Astrocyte (in vitro differentiated cells and primary cell): ENCODE data around the gene STAT3. TPM values are rescaled to one million over a fixed set of nuclear protein-coding genes. Genes with fewer than 3 reads are reported as not detected.

Experiments
- DNase-seq: peaks from one replicate; pipeline ENCODE4 v3.0.0-alpha.2; 2010; ENCODE audit warnings: low read depth
- FAIRE-seq: peaks from 2 replicates; lab custom pipeline; 2011; peaks lifted over from hg19 to GRCh38; lab: Jason Lieb, UNC
- H2AFZ ChIP-seq: 2 replicates; pipeline ENCODE4 v1.6.0; 2012; ENCODE audit warnings: low read depth, low read length, inconsistent platforms
- H3K27ac ChIP-seq: 2 replicates; pipeline ENCODE4 v1.5.1; 2011; ENCODE audit warnings: low read depth, low read length, inconsistent platforms
- H3K27me3 ChIP-seq: 2 replicates; pipeline ENCODE4 v1.6.0; 2011; ENCODE audit warnings: low read length, inconsistent platforms; ENCODE audit not compliant: insufficient read depth
- H3K36me3 ChIP-seq: 2 replicates; pipeline ENCODE4 v1.5.1; 2011; ENCODE audit warnings: low read length, inconsistent platforms; ENCODE audit not compliant: insufficient read depth
- H3K4me1 ChIP-seq: 2 replicates; pipeline ENCODE4 v1.5.1; 2011; ENCODE audit warnings: low read length, inconsistent platforms; ENCODE audit not compliant: insufficient read depth
- H3K4me2 ChIP-seq: 2 replicates; pipeline ENCODE4 v1.6.0; 2012; ENCODE audit warnings: low read length, inconsistent platforms
- H3K4me3 ChIP-seq: 2 replicates; pipeline ENCODE4 v1.5.1; 2011; ENCODE audit warnings: low read depth, mild to moderate bottlenecking, low read length, inconsistent platforms; ENCODE audit not compliant: insufficient read depth
- H3K79me2 ChIP-seq: 2 replicates; pipeline ENCODE4 v1.6.0; 2012; ENCODE audit warnings: mild to moderate bottlenecking, low read length, inconsistent platforms; ENCODE audit not compliant: insufficient read depth
- H3K9ac ChIP-seq: 2 replicates; pipeline ENCODE4 v1.6.0; 2012; ENCODE audit warnings: mild to moderate bottlenecking, low read length, inconsistent platforms
- H3K9me3 ChIP-seq: 2 replicates; pipeline ENCODE4 v1.5.1; 2012; ENCODE audit warnings: low read depth, mild to moderate bottlenecking, low read length, inconsistent platforms; ENCODE audit not compliant: insufficient read depth
- H4K20me1 ChIP-seq: 2 replicates; pipeline ENCODE4 v1.6.0; 2012; ENCODE audit warnings: low read length, inconsistent platforms; ENCODE audit not compliant: insufficient read depth
- H3K27ac Mint-ChIP-seq: one replicate; pipeline ENCODE4 v1.8.0; 2021; ENCODE audit warnings: mild to moderate bottlenecking, mixed read lengths; ENCODE audit not compliant: unreplicated experiment
- H3K27me3 Mint-ChIP-seq: one replicate; pipeline ENCODE4 v1.8.0; 2021; ENCODE audit warnings: low read depth, mixed read lengths; ENCODE audit not compliant: unreplicated experiment
- H3K36me3 Mint-ChIP-seq: one replicate; pipeline ENCODE4 v1.8.0; 2021; ENCODE audit warnings: low read depth, mixed read lengths; ENCODE audit not compliant: unreplicated experiment
- H3K4me1 Mint-ChIP-seq: one replicate; pipeline ENCODE4 v1.8.0; 2021; ENCODE audit warnings: low read depth, mixed read lengths; ENCODE audit not compliant: unreplicated experiment
- H3K4me3 Mint-ChIP-seq: one replicate; pipeline ENCODE4 v1.8.0; 2021; ENCODE audit warnings: mild to moderate bottlenecking, moderate library complexity, mixed read lengths; ENCODE audit not compliant: unreplicated experiment
- H3K9me3 Mint-ChIP-seq: one replicate; pipeline ENCODE4 v1.8.0; 2021; ENCODE audit warnings: mild to moderate bottlenecking, mixed read lengths; ENCODE audit not compliant: unreplicated experiment
- EZH2 ChIP-seq: IDR thresholded peaks from 2 replicates; pipeline ENCODE4 v1.6.1; 2012; ENCODE audit warnings: mild to moderate bottlenecking, low read length, inconsistent platforms; ENCODE audit not compliant: insufficient read depth
- total RNA-seq: library from RNA; stranded (reverse); gene quantifications from 2 replicates; pipeline ENCODE4 v1.2.1, GENCODE V29; 2021
- TF ChIP-seq, protein P1 (sequence below): IDR thresholded peaks from 2 replicates; pipeline ENCODE4 v1.5.1; 2011; ENCODE audit warnings: low read depth, mild to moderate bottlenecking, inconsistent platforms, low read length, moderate library complexity; ENCODE audit not compliant: insufficient read depth

The STAT3 gene
- total RNA-seq, 1 donor from 2014 or later, result 145 TPM

DNA sequence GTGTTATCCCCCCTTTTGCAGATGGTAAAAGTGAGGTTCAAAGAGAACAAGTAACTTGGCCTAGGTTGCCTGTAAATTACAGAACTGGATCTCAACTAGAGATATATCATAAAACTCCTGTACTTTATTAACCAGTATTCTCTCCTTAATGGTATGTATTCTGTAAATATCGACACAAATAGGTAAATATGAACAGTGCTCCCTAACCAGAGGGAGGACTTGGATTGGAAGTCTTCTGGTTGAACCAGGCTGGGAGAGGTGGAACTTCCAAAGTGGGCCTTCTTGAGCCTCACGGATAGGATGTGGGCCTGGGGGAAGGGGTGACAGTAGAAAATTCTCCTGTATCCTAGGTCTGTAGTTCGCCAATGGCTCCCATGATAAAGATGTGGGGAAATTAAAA, 92.2 kb downstream of the STAT3 start:
- H2AFZ ChIP-seq, result no peak overlapping the region
- H3K9me3 ChIP-seq, result no peaks in the 10 kb centered on the region
- no peaks in the 10 kb centered on the region for H3K4me1 ChIP-seq
- H4K20me1 ChIP-seq, result no peaks in the 10 kb centered on the region
- no peak overlapping the region for H3K4me2 ChIP-seq
- no peaks in the 10 kb centered on the region for H3K36me3 ChIP-seq
- no peak overlapping the region for H3K27ac ChIP-seq
- no peaks in the 10 kb centered on the region for H3K4me1 Mint-ChIP-seq
- no peaks in the 10 kb centered on the region for H3K27me3 ChIP-seq
- H3K27ac Mint-ChIP-seq, result no peak overlapping the region
- no peak for FAIRE-seq
- H3K36me3 Mint-ChIP-seq, result peaks cover 9% of the 10 kb centered on the region
- peaks cover 28% of the 10 kb centered on the region for H3K27me3 Mint-ChIP-seq
- DNase-seq, result no peak
- TF ChIP-seq, protein P1, sequence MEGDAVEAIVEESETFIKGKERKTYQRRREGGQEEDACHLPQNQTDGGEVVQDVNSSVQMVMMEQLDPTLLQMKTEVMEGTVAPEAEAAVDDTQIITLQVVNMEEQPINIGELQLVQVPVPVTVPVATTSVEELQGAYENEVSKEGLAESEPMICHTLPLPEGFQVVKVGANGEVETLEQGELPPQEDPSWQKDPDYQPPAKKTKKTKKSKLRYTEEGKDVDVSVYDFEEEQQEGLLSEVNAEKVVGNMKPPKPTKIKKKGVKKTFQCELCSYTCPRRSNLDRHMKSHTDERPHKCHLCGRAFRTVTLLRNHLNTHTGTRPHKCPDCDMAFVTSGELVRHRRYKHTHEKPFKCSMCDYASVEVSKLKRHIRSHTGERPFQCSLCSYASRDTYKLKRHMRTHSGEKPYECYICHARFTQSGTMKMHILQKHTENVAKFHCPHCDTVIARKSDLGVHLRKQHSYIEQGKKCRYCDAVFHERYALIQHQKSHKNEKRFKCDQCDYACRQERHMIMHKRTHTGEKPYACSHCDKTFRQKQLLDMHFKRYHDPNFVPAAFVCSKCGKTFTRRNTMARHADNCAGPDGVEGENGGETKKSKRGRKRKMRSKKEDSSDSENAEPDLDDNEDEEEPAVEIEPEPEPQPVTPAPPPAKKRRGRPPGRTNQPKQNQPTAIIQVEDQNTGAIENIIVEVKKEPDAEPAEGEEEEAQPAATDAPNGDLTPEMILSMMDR, result no peak
- no peak for TF ChIP-seq EZH2
- H3K4me3 Mint-ChIP-seq, result no peak overlapping the region
- H3K9ac ChIP-seq, result no peak overlapping the region
- peaks cover 5% of the 10 kb centered on the region for H3K9me3 Mint-ChIP-seq
- H3K79me2 ChIP-seq, result no peaks in the 10 kb centered on the region
- H3K4me3 ChIP-seq, result no peak overlapping the region

DNA sequence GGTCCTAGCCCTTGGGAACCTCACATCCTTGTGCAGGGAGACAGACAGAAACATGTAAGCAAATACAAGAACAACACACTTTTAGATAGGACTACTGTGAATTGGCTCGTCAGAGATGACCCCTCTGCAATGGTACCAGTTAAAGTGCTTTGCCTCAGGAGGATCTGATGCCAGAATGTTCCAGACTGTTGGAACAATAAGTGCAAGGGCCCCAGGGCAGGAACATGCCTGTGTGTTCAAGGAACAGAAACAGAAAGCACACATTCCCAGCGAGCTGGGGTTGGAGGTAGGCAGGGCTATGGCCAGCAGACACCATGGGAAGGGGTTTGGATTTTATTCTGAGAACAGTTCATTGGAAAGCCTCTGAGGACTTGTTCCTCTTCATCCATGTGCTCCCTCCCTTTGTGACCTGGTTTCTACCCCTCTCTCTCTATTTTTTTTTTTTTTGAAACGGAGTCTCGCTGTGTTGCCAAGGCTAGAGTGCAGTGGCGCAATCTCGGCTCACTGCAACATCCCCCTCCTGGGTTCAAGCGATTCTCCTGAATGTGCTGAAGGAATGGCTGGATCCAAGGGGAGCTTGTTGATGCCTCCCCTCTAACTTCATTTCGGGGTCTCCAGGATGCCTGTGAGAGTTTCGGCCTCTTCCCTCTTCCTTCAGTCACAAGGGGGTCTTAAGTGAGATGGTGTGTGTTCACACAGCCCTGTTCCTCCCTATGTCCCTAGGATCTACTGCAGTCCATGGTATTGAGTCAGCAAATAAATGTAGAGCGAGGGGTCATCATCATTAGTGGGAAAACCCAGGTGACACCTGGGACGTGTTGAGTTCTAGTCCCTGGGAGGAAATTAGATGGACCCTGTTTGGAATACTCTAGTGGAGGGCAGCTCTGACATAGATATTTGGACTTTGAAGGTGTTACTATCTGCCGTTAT, 93.5 kb downstream of the STAT3 start:
- no peak overlapping the region for H3K4me3 ChIP-seq
- DNase-seq (no peak), FAIRE-seq (no peak)
- peaks cover 36% of the 10 kb centered on the region for H3K27me3 Mint-ChIP-seq
- H3K36me3 ChIP-seq, result no peaks in the 10 kb centered on the region
- H3K4me1 ChIP-seq, result no peaks in the 10 kb centered on the region
- H3K4me1 Mint-ChIP-seq, result no peaks in the 10 kb centered on the region
- no peaks in the 10 kb centered on the region for H4K20me1 ChIP-seq
- H3K4me2 ChIP-seq, result no peak overlapping the region
- H3K9me3 Mint-ChIP-seq, result peaks cover 5% of the 10 kb centered on the region
- H3K9ac ChIP-seq, result no peak overlapping the region
- H3K79me2 ChIP-seq, result no peaks in the 10 kb centered on the region
- peaks cover 9% of the 10 kb centered on the region for H3K36me3 Mint-ChIP-seq
- no peak overlapping the region for H3K27ac ChIP-seq
- no peaks in the 10 kb centered on the region for H3K9me3 ChIP-seq
- TF ChIP-seq, protein P1, result no peak
- TF ChIP-seq EZH2, result no peak
- H2AFZ ChIP-seq, result no peak overlapping the region
- no peak overlapping the region for H3K4me3 Mint-ChIP-seq
- no peak overlapping the region for H3K27ac Mint-ChIP-seq
- H3K27me3 ChIP-seq, result no peaks in the 10 kb centered on the region

DNA sequence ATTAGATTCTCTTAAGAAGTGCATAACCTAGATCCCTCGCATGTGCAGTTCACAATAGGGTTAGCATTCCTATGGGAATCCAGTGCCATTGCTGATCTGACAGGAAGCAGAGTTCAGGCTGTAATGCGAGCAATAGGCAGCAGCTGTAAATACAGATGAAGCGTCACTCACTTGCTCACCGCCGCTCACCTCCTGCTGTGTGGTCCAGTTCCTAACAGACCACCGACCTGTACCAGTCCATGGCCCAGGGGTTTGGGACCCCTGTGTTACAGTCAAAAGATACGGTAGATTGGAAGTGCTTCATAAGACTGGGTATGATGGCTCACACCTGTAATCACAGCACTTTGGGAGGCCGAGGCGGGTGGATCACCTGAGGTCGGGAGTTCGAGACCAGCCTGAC, 97.1 kb downstream of the STAT3 start:
- no peak overlapping the region for H3K9ac ChIP-seq
- H3K27me3 ChIP-seq, result no peaks in the 10 kb centered on the region
- no peaks in the 10 kb centered on the region for H3K4me1 ChIP-seq
- no peak for FAIRE-seq
- no peaks in the 10 kb centered on the region for H3K36me3 ChIP-seq
- H3K27ac Mint-ChIP-seq, result no peak overlapping the region
- H3K9me3 Mint-ChIP-seq, result peaks cover 5% of the 10 kb centered on the region
- H4K20me1 ChIP-seq, result no peaks in the 10 kb centered on the region
- TF ChIP-seq EZH2, result no peak
- TF ChIP-seq, protein P1, result no peak
- peaks cover 10% of the 10 kb centered on the region for H3K4me1 Mint-ChIP-seq
- H3K4me3 ChIP-seq, result no peak overlapping the region
- no peak for DNase-seq
- H3K9me3 ChIP-seq, result no peaks in the 10 kb centered on the region
- H3K36me3 Mint-ChIP-seq, result peaks cover 9% of the 10 kb centered on the region
- no peak overlapping the region for H3K27ac ChIP-seq
- H2AFZ ChIP-seq, result no peak overlapping the region
- no peak overlapping the region for H3K4me3 Mint-ChIP-seq
- H3K79me2 ChIP-seq, result no peaks in the 10 kb centered on the region
- H3K4me2 ChIP-seq, result no peak overlapping the region
- peaks cover 48% of the 10 kb centered on the region for H3K27me3 Mint-ChIP-seq
